Ishikawa (cell line): ENCODE data around the gene GINS2.

Source experiments
- CREB1 ChIP-seq: IDR thresholded peaks from 2 replicates; pipeline ENCODE4 v1.6.1; 2012; ENCODE audit warnings: low read depth
- EP300 ChIP-seq: IDR thresholded peaks from 2 replicates; pipeline ENCODE4 v1.6.1; 2012; ENCODE audit warnings: borderline replicate concordance
- MAX ChIP-seq: IDR thresholded peaks from 2 replicates; pipeline ENCODE4 v1.6.1; 2012
- YY1 ChIP-seq: IDR thresholded peaks from 2 replicates; pipeline ENCODE4 v1.6.1; 2012; ENCODE audit warnings: low read depth
- TF ChIP-seq, protein P1 (sequence below): IDR thresholded peaks from 2 replicates; pipeline ENCODE4 v1.6.1; 2012; ENCODE audit warnings: low read depth, mild to moderate bottlenecking

GRCh38 chr16:85652431-85653221 is 36.1 kb downstream of the GINS2 start:
- TF ChIP-seq EP300 (no peak), MAX (no peak), YY1 (no peak), CREB1 (no peak)
- TF ChIP-seq, protein P1, sequence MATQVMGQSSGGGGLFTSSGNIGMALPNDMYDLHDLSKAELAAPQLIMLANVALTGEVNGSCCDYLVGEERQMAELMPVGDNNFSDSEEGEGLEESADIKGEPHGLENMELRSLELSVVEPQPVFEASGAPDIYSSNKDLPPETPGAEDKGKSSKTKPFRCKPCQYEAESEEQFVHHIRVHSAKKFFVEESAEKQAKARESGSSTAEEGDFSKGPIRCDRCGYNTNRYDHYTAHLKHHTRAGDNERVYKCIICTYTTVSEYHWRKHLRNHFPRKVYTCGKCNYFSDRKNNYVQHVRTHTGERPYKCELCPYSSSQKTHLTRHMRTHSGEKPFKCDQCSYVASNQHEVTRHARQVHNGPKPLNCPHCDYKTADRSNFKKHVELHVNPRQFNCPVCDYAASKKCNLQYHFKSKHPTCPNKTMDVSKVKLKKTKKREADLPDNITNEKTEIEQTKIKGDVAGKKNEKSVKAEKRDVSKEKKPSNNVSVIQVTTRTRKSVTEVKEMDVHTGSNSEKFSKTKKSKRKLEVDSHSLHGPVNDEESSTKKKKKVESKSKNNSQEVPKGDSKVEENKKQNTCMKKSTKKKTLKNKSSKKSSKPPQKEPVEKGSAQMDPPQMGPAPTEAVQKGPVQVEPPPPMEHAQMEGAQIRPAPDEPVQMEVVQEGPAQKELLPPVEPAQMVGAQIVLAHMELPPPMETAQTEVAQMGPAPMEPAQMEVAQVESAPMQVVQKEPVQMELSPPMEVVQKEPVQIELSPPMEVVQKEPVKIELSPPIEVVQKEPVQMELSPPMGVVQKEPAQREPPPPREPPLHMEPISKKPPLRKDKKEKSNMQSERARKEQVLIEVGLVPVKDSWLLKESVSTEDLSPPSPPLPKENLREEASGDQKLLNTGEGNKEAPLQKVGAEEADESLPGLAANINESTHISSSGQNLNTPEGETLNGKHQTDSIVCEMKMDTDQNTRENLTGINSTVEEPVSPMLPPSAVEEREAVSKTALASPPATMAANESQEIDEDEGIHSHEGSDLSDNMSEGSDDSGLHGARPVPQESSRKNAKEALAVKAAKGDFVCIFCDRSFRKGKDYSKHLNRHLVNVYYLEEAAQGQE: no peak
